Measurements from ENCODE around the gene CILP. TPM values are rescaled to one million over a fixed set of nuclear protein-coding genes. Genes with fewer than 3 reads are reported as not detected.
A peak's percentile ranks its signal among the peaks of the same experiment; 100 is the strongest.

CILP gene
- total and polyA plus RNA-seq, 7 donors = 0.92 to 205 (median 26.7) TPM

DNA sequence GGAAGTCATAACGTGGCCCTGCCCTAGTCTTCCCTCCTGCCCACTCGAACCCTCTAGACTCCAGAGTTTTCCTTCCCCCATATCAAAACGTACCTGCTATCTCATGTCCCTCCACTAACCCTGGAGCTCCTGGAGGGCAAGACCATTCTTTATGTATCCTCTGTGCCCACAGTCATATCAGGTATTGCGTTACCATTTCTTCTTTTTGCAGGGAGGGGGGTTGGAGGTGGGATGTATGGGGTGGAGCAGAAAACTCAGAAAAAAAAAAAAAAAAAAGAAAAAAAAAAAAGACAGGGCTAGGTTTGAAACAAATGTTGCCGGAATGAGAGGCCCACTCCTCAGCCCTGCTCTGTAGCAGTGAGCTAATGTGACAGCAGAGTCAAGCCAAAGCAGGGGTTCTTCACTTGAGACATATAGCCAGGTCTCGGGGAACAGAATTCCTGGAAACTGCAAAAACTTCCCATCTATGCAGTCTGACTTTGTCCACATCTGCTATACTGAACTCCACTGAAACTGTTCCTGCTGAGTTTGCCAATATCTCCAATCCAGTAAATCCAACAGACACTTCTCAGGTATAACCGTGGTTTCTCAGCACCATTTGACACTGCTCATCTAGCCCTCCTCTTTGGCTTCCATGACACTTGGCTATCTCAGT is 44.3 kb upstream of the CILP start:
- TF ChIP-seq POLR2AphosphoS5 (IDR thresholded peaks at IDR 0.05) (no peak), EP300 (IDR thresholded peaks at IDR 0.05) (no peak), POLR2A (IDR thresholded peaks at IDR 0.05) (no peak)
- TF ChIP-seq, protein P1, sequence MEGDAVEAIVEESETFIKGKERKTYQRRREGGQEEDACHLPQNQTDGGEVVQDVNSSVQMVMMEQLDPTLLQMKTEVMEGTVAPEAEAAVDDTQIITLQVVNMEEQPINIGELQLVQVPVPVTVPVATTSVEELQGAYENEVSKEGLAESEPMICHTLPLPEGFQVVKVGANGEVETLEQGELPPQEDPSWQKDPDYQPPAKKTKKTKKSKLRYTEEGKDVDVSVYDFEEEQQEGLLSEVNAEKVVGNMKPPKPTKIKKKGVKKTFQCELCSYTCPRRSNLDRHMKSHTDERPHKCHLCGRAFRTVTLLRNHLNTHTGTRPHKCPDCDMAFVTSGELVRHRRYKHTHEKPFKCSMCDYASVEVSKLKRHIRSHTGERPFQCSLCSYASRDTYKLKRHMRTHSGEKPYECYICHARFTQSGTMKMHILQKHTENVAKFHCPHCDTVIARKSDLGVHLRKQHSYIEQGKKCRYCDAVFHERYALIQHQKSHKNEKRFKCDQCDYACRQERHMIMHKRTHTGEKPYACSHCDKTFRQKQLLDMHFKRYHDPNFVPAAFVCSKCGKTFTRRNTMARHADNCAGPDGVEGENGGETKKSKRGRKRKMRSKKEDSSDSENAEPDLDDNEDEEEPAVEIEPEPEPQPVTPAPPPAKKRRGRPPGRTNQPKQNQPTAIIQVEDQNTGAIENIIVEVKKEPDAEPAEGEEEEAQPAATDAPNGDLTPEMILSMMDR (IDR thresholded peaks at IDR 0.05) = no peak
- peaks cover 0 to 78% (median 61%) of the 10 kb centered on the region in 4 donors for H3K4me1 ChIP-seq
- no peak overlapping the region for H3K4me3 ChIP-seq
- DNase-seq = no peak
- peak overlapping the region in 2 of 4 donors; percentile 32 to 69 for H3K27ac ChIP-seq
- WGBS, 2 donors = 93 to 96% methylated on average over 7 of the region's 7 CpGs
- H3K36me3 ChIP-seq = no peaks in the 10 kb centered on the region
- H3K9me3 ChIP-seq = no peaks in the 10 kb centered on the region
- intact Hi-C loops (cut with DNase I) = loop anchor here (5.0 kb wide), 1 partner anchor 43 kb away; the partner anchor contains the start of gene CILP
- H3K27me3 ChIP-seq = no peaks in the 10 kb centered on the region

- Histone ChIP-seq H3K4me3 (no peak overlapping the region), H3K9me3 (no peaks in the 10 kb centered on the region), H3K4me1 (peaks cover 0 to 77% (median 54%) of the 10 kb centered on the region in 4 donors), H3K36me3 (no peaks in the 10 kb centered on the region), H3K27me3 (no peaks in the 10 kb centered on the region), H3K27ac (peak overlapping the region in 3 of 4 donors; percentile 7 to 69 (median 32))
- WGBS, 2 donors = 58 to 77% methylated on average over 1 of the region's 1 CpG
- intact Hi-C loops (cut with DNase I) = loop anchor here (5.0 kb wide), 1 partner anchor 42 kb away; the partner anchor contains the start of gene CILP
- no peak for TF ChIP-seq EP300 (IDR thresholded peaks at IDR 0.05)
- TF ChIP-seq POLR2AphosphoS5 (IDR thresholded peaks at IDR 0.05) = no peak
- TF ChIP-seq POLR2A (IDR thresholded peaks at IDR 0.05) = no peak
- TF ChIP-seq, protein P1 (IDR thresholded peaks at IDR 0.05) = no peak
- no peak for DNase-seq
Measured at GRCh38 chr15:65254758-65255157, 43.5 kb upstream of the CILP start.

- DNase-seq = no peak
- Histone ChIP-seq H3K36me3 (no peaks in the 10 kb centered on the region), H3K27me3 (no peaks in the 10 kb centered on the region), H3K4me3 (no peak overlapping the region), H3K9me3 (no peaks in the 10 kb centered on the region), H3K27ac (peak overlapping the region in 3 of 4 donors; percentile 7 to 69 (median 32)), H3K4me1 (peaks cover 0 to 78% (median 52%) of the 10 kb centered on the region in 4 donors)
- WGBS, 2 donors = 63 to 64% methylated on average over 4 of the region's 4 CpGs
- no peak for TF ChIP-seq POLR2A (IDR thresholded peaks at IDR 0.05)
- TF ChIP-seq POLR2AphosphoS5 (IDR thresholded peaks at IDR 0.05) = no peak
- TF ChIP-seq, protein P1 (IDR thresholded peaks at IDR 0.05) = no peak
- no peak for TF ChIP-seq EP300 (IDR thresholded peaks at IDR 0.05)
- intact Hi-C loops (cut with DNase I) = no loop called here
Measured at GRCh38 chr15:65254356-65254755, 43.1 kb upstream of the CILP start.

GRCh38 chr15:65249641-65250040 is 38.4 kb upstream of the CILP start:
- peak overlapping the region in 2 of 4 donors; percentile 46 to 65 for H3K27ac ChIP-seq
- intact Hi-C loops (cut with DNase I) = no loop called here
- peaks cover 0 to 72% (median 37%) of the 10 kb centered on the region in 4 donors for H3K4me1 ChIP-seq
- no peak for TF ChIP-seq EP300 (IDR thresholded peaks at IDR 0.05)
- TF ChIP-seq POLR2AphosphoS5 (IDR thresholded peaks at IDR 0.05) = no peak
- TF ChIP-seq, protein P1 (IDR thresholded peaks at IDR 0.05) = no peak
- TF ChIP-seq POLR2A (IDR thresholded peaks at IDR 0.05) = no peak
- H3K9me3 ChIP-seq = no peaks in the 10 kb centered on the region
- 54 to 86% methylated on average over 2 of the region's 2 CpGs for WGBS, 2 donors
- no peaks in the 10 kb centered on the region for H3K36me3 ChIP-seq
- no peaks in the 10 kb centered on the region for H3K27me3 ChIP-seq
- H3K4me3 ChIP-seq = no peak overlapping the region
- DNase-seq = no peak

Data from sigmoid colon (tissue), 7 donors.